Neural cell (in vitro differentiated cells): Measurements from ENCODE around the gene LIMS4.
"Not testable (repeated sequence)": the region's sequence is repeated elsewhere in the genome, so short reads cannot be mapped to it uniquely, and the experiment has no call there.

Experiments
- CTCF ChIP-seq: fragments of 450-650 bp; IDR thresholded peaks from 2 replicates; pipeline ENCODE4 v1.5.1; 2014; ENCODE audit warnings: antibody characterized with exemption, mild to moderate bottlenecking, moderate library complexity; ENCODE audit not compliant: poor library complexity, severe bottlenecking
- EP300 ChIP-seq: fragments of 450-650 bp; conservative IDR thresholded peaks from 2 replicates; pipeline ENCODE4 v1.6.1; 2014; ENCODE audit warnings: antibody characterized with exemption, mild to moderate bottlenecking, moderate library complexity; ENCODE audit not compliant: poor library complexity, severe bottlenecking
- EZH2 ChIP-seq: fragments of 200-600, 300-800 bp; shearing (Covaris generic), sonication (generic); IDR thresholded peaks from 2 replicates; pipeline ENCODE4 v1.6.1; 2014; ENCODE audit warnings: antibody characterized with exemption, low read length, borderline replicate concordance, mild to moderate bottlenecking; ENCODE audit not compliant: insufficient read depth, poor library complexity, severe bottlenecking
- MXI1 ChIP-seq: fragments of 450-650 bp; conservative IDR thresholded peaks from 2 replicates; pipeline ENCODE4 v1.6.1; 2014; ENCODE audit warnings: antibody characterized with exemption, mild to moderate bottlenecking; ENCODE audit not compliant: poor library complexity, severe bottlenecking
- POLR2AphosphoS5 ChIP-seq: IDR thresholded peaks from 2 replicates; pipeline ENCODE4 v1.6.1; 2012
- RAD21 ChIP-seq: fragments of 450-650 bp; conservative IDR thresholded peaks from 2 replicates; pipeline ENCODE4 v1.6.1; 2014; ENCODE audit warnings: antibody characterized with exemption, mild to moderate bottlenecking, moderate library complexity
- REST ChIP-seq: IDR thresholded peaks from 2 replicates; pipeline ENCODE4 v1.6.1; 2012; ENCODE audit warnings: borderline replicate concordance
- SMC3 ChIP-seq: fragments of 450-650 bp; conservative IDR thresholded peaks from 2 replicates; pipeline ENCODE4 v1.6.1; 2014; ENCODE audit warnings: antibody characterized with exemption, mild to moderate bottlenecking, moderate library complexity; ENCODE audit not compliant: poor library complexity
- TAF1 ChIP-seq: IDR thresholded peaks from 2 replicates; pipeline ENCODE4 v1.6.1; 2012; ENCODE audit warnings: low read depth

GRCh38 chr2:110482697-110483096 lies 10.1 kb upstream of the LIMS4 start:
- TF ChIP-seq POLR2AphosphoS5, CTCF, TAF1, RAD21, REST, MXI1, EP300, EZH2, SMC3: not testable (repeated sequence)
